UCSD-AML1 (cell line): ENCODE results near the gene TMEM164.
A peak's percentile ranks its signal among the peaks of the same experiment; 100 is the strongest.
"Not testable (repeated sequence)": the region's sequence is repeated elsewhere in the genome, so short reads cannot be mapped to it uniquely, and the experiment has no call there.

Experiments used
- DNase-seq: peaks from one replicate; lab custom pipeline; 2025; ENCODE audit not compliant: unreplicated experiment; lab: John Stamatoyannopoulos, UW

Gene TMEM164

DNA sequence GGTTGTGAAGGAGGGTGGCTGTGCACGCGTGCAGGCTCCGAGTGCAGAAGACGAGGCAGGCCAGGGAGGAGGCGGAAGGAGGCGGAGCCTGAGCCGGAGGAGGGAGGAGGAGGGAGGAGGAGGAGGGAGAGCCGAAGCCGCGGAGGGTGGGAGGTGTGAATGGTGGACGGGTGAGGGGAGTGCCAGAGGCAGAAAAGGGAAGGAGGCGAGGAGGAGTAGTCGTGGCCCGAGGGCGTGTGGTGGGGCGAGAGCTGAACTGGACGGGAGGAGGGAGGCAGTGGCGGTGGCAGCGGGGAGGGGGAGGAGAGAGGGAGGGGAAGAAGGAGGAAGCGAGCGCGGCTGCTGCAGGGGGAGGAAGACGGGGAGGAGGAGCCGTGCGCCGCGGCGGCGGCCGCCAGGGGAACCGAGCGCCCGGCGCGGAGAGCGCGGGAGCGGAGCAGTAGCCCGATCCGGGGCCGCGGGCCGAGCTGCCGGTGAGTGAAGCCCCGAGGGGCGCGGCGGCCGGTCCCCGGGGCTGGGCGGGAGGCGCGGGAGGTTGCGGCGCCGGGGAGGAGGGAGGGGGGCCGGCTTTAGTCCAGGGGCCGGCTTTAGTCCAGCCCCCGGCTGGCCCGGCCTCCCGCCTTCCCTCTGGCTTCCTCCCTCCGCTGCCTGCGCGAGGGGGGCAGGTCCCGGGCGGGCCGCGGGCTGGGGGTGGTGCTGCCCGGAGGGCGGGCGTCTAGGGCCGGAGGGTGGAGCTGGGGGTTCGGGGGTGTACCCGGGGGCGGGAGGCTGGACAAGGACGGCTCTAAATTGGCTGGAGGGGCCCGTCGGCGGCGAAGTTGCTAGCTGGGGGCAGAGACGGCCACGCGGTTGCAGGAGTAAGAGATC, at the start of gene TMEM164:
TMEM164 (plus strand) TSS at position 815 of the 867 bp plus-strand sequence. CDS start 661 bp downstream, outside the sequence.
- DNase-seq: peak; percentile 91

DNA sequence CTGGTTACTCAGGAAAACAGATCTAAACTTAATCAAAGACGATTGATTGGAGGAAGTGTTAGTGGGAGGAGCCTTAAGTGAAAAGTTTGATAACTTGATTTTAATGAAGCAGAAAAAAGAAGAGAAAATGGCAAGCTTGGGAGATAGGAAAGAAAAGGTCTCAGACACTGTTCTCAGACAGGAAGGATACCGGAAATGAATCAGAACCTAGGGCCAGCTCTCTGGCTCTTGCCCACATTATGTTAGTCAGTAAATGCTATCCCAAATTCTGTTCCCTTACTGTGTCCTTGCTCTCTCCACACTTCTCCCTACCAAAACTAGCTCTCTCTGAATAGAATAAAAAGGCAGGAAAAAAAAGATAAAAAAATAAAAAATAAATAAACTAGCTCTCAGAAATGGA, 48.6 kb upstream of the TMEM164 start:
- no peak for DNase-seq

DNA sequence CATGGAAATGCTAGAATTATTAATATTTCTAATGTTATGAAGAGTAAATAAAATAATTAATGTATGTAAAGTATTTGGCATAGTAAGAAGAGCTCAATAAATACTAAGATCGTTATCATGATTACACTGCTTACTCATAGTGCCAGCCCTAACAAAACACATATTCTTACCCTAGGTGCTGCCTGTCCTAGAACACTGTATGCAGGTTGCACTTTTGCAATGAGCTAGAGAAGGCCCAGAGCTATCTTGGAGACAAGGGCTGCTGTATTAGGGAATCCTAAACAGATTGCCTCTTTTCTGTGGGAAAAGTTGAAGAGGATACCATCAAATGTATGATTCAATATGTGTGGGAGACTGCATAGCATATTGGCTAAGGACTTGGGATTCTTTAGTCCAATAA, 48.0 kb upstream of the TMEM164 start:
- no peak for DNase-seq

DNA sequence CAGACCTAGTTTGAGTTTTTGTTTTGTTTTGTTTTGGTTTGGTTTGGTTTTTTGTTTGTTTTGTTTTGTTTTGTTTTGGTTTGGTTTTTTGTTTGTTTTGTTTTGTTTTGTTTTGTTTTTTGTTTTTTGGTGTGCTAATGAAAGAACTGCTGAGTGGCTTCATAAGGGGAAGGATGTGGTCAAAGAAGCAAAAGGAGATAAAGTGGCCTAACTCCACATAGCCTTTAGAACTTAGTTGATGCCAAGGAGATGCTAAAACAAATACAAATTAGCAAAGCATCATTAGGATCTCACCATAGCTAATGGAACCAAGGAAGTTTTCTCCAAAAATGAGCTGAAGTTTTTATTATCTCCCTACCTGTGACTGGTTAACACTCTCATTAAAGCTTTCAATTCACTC, 44.6 kb upstream of the TMEM164 start:
- DNase-seq: no peak

DNA sequence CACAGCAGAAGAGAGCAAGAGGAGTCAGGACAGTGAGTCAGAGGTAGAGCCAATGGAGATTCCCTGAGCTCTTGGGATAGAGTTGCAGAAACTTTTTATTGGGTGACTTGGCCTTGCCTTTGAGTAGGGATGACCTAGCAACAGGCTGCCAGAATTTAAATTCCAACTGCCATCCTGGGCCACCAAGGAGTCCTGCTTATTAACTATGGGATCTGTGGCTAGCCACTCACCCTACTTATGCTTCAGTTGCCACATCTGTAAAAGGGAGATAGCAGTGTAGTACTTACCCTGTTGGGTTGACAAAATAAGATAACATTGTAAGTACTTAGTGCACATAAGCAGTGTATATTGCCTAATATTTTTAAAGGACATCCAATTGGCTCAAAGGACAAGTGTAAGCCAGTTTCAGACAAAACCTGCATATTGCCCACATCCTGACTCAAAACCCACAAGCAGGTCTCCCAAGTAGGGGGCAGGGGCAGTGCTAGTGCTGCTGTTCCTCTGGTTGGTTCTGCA, 43.5 kb upstream of the TMEM164 start:
- peak; percentile 62 for DNase-seq

DNA sequence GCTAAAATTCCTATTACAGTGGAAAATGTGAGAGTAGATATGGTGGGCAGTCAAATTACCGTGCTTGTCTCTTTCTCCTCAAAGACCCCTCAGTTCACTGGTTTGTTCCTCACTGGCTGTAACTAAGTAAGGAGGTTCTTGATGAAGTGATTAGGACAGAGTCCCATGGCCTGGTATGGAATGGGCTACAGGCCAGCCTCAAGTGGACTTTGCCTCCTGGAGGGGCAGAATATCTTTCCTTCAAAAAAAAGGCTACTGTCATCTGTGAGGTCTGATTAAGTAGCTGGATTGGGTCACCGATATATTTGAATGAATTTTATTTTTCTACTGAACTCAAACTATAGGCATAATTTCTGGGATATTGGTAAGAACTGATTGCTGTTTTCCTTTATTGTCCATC, 38.5 kb upstream of the TMEM164 start:
- DNase-seq: no peak

DNA sequence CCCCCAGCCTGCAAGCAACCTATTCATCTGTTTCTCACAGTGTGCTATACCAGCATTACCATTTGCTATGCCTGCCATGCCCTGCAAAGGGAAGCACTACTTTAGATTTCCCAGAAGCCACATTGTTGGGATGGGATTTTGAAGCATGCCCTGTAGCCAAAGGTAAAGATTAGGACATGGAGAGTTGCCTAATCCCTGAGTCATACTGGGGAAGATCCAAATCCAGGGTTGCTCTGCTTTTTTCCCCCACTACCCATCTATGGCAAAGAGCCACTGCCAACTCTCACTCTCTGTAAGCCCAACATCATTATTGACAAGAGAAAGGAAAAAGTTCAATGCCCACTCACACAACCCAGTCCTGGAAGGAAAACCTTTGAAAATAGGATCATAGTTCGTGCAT, 36.7 kb upstream of the TMEM164 start:
- DNase-seq: no peak

DNA sequence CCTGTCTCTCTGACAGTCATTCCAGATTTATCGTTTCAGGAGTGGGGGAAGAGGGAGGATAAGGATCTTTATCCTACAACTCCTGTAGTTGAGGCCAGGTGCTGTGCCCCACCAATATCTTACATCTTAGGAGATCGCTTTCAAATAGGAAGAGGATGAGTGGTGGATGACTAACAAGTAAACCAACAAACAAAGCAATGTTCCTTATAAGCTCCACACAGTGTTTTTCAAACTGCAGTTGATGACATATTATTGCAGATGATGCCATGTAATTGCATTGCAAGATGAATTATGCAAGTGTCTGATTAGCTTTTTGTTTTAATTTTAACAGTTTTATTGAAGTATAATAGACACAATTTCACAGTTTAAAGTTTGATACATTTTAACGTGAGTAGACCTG, 35.8 kb upstream of the TMEM164 start:
- DNase-seq: no peak

DNA sequence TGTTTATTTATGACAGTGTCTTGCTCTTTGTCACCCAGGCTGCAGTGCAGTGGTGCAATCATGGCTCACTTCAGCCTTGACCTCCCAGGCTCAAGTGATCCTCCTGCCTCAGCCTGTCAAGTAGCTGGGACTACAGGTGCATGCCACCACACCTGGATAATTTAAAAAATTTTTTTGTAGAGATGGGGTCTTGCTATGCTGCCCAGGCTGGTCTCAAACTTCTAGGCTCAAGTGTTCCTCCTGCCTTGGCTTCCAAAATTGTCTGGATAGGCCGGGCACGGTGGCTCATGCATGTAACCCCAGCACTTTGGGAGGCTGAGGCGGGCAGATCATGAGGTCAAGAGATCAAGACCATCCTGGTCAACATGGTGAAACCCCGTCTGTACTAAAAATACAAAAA, 32.1 kb upstream of the TMEM164 start:
- DNase-seq: not testable (repeated sequence)

DNA sequence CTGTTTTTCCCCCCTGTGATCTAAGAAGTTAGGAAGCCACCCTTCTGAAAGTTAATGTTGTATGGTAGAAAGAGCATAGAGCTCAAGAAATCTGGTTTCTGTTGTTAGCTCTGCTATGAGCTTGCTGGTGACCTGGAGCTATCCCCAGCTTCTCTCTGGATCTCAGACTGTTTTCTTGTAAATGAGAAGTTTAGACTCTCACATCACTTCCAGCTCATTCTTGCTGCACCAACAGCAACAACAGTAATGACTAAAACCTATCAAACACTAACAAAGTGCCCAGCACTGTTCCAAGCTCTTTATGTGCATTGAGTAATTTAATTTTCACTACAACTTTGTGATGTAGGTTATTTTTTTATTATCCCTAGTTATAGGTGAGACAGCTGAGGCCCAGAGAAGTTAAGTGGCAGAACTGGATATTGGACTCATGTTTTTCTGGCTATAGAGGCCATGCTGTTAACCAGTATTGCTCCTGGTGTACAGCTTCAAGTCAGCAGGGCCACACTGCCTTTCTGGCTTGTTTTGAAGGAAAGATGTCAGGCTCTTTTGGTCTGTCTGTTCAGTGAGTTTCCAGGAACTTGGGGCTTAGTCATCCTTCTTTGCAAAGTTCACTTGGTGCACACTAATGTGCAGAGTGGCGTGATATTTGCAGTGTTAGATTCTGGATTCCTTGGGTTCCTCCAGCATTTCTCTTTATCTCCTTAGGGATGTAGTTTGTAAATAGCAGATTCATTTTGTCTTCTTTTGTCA, 27.8 kb upstream of the TMEM164 start:
- peak; percentile 9 for DNase-seq

DNA sequence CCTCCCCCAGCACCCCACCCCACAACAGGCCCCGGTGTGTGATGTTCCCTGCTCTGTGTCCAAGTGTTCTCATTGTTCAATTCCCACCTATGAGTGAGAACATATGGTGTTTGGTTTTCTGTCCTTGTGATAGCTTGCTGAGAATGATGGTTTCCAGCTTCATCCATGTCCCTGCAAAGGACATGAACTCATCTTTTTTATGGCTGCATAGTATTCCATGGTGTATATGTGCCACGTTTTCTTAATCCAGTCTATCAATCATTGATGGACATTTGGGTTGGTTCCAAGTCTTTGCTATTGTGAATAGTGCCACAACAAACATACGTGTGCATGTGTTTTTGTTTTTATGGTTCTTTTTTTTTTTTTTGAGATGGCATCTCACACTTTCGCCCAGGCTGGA, 17.7 kb upstream of the TMEM164 start:
- DNase-seq: not testable (repeated sequence)

DNA sequence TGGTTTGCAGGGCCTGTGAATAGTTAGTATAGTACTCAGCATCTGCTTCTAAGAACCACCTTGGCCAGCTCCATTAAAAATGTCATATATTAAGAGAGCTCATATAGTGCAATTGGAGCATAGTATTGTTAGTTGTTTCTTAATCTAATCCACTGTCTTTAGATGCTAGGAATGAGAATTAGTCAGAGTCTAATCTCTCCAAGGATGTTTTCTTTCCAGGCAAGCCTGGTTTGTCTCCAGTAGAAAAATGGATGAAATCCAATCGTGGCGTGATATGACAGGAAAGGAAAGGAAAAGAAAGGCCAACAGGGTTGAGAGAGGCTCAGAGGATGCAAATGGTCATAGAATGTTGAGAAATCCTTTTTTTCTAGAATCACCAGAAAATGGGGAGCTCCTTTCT, 15.0 kb upstream of the TMEM164 start:
- no peak for DNase-seq

DNA sequence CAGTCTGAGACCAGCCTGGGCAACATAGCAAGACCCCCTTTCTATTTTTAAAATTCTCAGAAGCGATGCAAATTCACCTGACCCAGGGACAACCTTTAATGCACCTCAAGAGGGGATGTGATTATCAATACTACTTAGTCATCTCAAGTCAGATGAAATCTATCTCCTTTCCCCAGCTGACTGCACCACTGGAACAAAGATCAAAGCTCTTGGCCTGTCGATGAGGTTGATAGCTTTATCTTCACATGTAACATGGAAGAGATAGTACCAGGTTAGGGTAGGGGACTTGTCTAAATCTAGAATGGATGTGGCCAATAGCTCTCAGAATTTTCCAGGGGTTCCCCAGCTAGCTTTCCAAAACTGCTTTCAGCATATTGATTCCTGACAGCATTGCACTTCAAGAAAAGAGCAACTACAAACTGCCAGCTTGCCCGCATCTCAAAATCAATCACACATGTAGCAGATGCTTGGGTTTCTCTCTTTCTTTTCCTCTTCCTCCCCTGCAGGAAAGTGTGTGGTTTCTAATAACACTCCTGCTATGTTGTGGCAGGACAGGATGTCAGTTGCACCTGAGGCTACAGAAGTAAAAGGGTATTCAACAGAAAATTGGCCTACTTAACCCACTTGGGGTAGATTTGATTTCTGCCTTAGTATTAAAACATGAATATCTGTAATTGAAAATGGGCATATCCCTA, 12.2 kb upstream of the TMEM164 start:
- no peak for DNase-seq

DNA sequence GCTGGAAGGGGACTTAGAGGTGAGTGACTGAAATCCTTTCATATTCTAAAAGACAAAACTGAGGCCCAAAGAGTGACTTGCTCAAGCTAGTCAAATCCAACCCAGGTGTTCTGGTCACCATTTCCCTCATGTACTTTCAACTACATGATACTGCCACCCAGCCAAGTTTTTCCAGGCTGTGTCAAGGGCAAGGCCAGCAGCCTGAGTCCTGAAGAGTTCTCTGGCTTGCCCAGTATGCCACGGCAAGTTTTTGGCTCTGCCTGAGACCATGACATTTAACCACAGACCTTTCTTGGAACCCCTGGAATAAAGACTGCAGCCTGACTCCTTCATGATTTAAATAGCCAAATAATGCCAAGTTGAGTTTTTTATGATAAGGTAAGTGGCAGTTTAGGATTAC, 10.7 kb upstream of the TMEM164 start:
- no peak for DNase-seq

DNA sequence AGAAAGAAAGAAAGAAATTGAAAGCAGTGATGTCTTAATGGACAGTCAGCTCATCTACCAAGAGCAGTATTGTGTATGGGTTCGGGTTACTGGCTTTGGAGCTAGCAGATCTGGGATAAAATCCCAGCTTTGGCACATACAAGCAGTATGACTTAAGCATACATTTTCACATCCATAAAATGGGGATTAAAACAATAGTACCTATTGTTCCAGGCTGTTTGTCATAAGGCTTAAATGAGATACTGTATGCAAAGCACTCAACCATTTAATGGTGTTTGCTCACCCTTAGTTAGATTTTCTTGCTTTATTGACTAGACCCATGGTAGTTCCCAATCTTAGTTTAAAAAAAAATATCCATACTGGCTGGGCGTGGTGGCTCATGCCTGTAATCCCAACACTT, 7.8 kb upstream of the TMEM164 start:
- no peak for DNase-seq

DNA sequence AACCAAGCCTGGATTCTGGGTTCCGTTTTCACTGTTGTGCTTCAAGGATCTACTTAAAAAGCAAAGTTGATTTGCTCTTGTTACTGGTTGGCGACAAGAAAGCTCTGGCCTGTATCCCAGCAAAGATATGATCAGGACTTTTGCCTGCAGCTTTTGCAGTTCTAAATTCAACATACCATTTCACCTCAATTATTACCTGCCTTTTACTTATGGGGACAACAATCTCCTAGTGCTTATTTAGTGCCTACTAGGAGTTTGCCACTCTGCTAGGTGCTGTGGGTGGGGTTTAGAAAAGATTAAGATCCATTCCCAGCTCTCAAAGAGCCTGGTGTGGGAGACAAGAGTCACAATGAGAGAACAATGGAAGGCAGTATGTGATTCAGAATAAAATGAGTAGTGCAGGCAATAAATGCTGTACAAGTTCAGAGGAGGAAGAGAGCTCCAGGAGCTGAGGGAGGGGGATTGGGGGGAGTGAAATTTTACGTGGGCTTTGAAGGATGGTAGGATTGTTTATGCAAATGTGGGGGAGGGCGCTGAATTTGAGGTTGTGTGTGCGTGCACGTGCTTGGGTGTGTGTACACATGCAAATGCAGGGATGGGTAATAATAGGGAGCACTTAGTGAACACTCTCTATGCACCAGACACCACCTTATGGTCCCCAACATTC, 5.0 kb upstream of the TMEM164 start:
- DNase-seq: no peak

DNA sequence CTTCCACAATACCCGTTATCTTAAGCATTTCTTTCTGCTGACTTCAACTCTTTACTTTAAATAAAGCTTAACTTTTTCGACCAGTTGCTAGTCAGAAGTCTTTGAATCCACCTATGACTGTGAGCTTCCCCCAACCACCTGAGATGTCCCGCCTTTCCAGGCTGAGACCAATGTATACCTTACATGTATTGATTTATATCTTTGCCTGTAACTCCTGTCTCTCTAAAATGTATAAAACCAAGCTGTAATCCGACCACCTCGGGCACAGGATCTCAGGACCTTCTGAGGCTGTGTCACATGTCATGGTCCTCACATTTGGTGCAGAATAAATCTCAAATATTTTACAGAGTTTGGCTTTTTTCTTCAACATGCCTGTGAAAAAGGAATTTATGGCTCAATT, 2.9 kb upstream of the TMEM164 start:
- DNase-seq: no peak

DNA sequence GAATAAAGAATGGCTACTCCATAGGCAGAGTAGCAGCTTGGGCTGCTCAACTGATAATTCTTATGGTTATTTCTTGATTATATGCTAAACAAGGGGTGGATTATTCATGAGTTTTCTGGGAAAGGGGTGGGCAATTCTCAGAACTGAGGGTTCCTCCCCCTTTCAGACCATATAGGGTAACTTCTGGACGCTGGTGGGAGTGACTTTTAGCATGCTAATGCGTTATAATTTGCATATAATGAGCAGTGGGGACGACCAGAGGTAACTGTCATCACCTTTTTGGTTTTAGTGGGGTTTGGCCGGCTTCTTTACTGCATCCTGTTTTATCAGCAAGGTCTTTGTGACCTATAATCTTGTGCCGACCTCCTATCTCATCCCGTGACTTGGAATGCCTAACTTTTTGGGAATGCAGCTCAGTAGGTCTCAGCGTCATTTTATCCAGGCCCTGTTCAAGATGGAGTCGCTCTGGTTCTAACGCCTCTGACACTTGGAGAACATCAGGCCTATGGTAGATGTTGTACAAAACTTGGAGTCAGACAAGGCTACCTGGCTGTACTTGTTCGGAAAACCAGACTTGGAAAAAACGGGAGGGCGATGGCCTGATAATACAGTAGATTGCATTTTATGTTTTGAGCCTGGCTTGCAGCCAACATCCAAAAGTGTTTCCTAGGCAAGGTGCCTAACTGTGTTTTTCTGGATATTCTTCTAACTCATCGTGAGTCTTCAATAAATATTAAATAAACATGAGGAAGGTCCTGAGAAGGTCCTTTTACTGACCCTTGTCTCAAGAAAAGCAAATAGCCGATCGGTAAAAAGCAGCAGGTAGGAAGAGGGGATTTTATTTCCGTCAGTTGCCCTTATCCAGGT, 1.8 kb upstream of the TMEM164 start:
- no peak for DNase-seq

DNA sequence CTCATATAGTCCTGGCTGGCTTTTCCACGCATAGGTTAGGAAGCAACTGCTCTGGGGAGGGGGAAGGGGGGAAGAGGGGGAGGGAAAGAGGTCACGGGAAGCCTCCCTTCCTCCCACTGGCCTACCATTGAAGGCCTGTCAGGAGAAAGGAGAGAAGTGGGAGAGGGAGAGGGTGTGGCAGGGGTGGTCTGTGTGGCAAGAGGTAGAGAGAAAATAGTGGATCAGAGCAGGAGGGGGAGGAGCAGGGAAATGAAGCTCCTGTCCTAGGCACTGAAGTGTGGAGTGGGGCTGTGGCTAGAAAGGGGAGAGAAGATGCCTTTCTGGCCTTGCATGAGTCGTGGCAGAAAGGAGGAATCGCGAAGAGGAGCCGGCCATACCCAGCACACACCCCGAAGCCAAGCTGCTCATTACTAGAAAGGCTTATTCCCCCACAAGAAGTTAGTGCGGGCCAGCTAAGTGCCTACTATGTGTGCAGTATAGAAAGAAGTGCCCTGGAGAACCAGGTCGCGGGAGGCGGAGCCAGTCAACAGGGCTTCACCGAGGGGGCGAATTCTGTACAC, 1.1 kb upstream of the TMEM164 start:
- DNase-seq: peak; percentile 45
